Measurements from ENCODE around the gene DPP7.

DNA sequence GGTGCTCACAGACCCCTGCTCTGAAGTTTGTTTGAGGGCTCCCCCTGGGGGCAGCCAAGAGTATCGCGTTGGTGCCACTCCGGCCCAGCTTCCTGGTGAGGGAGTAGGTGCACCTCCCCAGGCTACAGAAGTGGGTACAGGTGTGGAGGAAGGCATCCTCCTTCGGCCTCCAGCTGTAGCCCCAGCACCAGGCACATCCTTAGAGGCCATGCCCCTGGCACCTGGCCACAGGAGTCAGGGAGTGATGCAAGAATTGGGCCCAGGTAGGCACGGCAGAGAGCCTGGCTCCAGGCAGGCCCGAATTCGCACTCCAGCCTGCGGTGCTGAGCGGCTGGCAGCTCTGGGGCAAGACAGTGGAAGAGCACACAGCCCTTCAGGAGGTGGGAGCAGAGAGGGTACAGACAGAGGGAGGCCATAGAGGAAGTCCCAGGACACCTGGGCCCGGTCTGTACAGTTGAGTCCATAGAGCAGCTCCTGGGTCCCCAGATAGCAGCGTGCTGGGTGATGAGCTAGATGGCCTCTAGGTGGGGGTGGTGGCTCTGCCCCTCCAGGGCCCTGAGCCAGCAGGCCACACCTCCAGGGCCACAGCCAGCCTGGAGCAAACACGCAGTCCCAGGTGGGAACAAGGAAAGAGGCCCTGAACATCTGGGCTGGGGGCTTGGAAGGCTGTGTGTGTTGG lies 46.5 kb downstream of the DPP7 start:
- TF ChIP-seq POLR2A (IDR thresholded peaks at IDR 0.05) (no peak), CTCF (IDR thresholded peaks at IDR 0.05) (peak; percentile 70 to 85 (median 78))
